ENCODE measurements around the gene ATG7. TPM values are rescaled to one million over a fixed set of nuclear protein-coding genes. Genes with fewer than 3 reads are reported as not detected.

ATG7 gene
- total RNA-seq, 1 donor from 2014 or later: 55.0 TPM

DNA sequence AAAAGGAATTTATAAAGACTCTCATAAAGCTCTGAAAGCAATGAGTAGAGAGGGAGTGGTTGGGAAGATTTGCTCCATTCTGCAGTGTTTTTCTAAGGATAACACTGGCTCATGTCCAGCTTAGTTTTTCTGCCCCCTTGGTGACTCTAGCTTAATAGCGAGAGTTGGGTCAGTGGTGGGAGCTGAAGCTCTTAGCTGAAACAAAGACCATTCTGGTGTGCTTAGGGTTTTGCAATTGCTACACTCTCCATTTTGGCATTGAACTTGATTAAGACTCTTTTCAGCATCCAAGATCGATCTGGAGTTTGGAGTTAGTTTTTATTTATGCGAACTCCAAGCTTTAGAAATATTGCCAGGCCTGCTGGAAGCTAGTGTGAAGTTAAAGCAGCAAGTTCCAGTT, 98.0 kb downstream of the ATG7 start:
- Histone ChIP-seq H3K27me3 (no peaks in the 10 kb centered on the region), H3K4me3 (no peak overlapping the region), H3K27ac (peak overlapping the region; percentile 30), H3K9me3 (no peaks in the 10 kb centered on the region), H3K36me3 (peaks cover 0 to 9% of the 10 kb centered on the region in 2 donors), H3K4me1 (peaks cover 26% of the 10 kb centered on the region)
- intact Hi-C loops (cut with DNase I): loop anchor here (10.0 kb wide), 1 partner anchor 435 kb away; no protein-coding TSS in a partner anchor
- TF ChIP-seq POLR2AphosphoS5 (IDR thresholded peaks at IDR 0.05; ENCODE audit: insufficient read depth in 1 of 2, low read depth in 1 of 2): no peak
- TF ChIP-seq POLR2A (IDR thresholded peaks at IDR 0.05): no peak
- TF ChIP-seq, protein P1, sequence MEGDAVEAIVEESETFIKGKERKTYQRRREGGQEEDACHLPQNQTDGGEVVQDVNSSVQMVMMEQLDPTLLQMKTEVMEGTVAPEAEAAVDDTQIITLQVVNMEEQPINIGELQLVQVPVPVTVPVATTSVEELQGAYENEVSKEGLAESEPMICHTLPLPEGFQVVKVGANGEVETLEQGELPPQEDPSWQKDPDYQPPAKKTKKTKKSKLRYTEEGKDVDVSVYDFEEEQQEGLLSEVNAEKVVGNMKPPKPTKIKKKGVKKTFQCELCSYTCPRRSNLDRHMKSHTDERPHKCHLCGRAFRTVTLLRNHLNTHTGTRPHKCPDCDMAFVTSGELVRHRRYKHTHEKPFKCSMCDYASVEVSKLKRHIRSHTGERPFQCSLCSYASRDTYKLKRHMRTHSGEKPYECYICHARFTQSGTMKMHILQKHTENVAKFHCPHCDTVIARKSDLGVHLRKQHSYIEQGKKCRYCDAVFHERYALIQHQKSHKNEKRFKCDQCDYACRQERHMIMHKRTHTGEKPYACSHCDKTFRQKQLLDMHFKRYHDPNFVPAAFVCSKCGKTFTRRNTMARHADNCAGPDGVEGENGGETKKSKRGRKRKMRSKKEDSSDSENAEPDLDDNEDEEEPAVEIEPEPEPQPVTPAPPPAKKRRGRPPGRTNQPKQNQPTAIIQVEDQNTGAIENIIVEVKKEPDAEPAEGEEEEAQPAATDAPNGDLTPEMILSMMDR (IDR thresholded peaks at IDR 0.05): no peak
- DNase-seq (ENCODE audit: extremely low spot score in 2 of 2): no peak

DNA sequence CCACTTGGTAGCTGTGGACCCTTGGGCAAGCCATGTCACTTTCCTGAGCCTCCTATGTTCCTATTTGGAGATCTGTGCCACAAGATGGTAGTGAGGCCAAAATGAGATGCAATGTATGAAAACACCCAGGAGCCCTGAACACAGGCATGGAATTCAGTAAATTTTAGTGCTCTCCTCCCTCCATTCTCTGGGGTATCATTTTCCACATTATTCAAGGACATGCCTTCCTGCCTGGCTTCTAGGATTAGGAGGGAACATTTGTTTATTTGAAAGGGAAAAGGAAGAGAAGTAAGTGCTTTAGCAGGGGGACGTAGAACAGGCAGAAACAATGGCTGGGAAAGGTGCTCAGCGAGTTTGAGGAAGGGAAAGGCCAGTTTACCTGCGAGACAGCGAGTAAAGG, 98.8 kb downstream of the ATG7 start:
- H3K36me3 ChIP-seq: peaks cover 0 to 4% of the 10 kb centered on the region in 2 donors
- peaks cover 26% of the 10 kb centered on the region for H3K4me1 ChIP-seq
- TF ChIP-seq POLR2A (IDR thresholded peaks at IDR 0.05) (no peak), POLR2AphosphoS5 (IDR thresholded peaks at IDR 0.05; ENCODE audit: insufficient read depth in 1 of 2, low read depth in 1 of 2) (no peak)
- TF ChIP-seq, protein P1 (IDR thresholded peaks at IDR 0.05): no peak
- H3K27ac ChIP-seq: no peak overlapping the region
- H3K27me3 ChIP-seq: no peaks in the 10 kb centered on the region
- H3K9me3 ChIP-seq: no peaks in the 10 kb centered on the region
- DNase-seq (ENCODE audit: extremely low spot score in 2 of 2): no peak
- no peak overlapping the region for H3K4me3 ChIP-seq
- intact Hi-C loops (cut with DNase I): loop anchor here (10.0 kb wide), 1 partner anchor 434 kb away; no protein-coding TSS in a partner anchor

GRCh38 chr3:11371747-11372146, 99.5 kb downstream of the ATG7 start:
- H3K9me3 ChIP-seq: no peaks in the 10 kb centered on the region
- no peaks in the 10 kb centered on the region for H3K27me3 ChIP-seq
- H3K27ac ChIP-seq: no peak overlapping the region
- peaks cover 0 to 4% of the 10 kb centered on the region in 2 donors for H3K36me3 ChIP-seq
- DNase-seq (ENCODE audit: extremely low spot score in 2 of 2): no peak
- peaks cover 20% of the 10 kb centered on the region for H3K4me1 ChIP-seq
- no peak overlapping the region for H3K4me3 ChIP-seq
- no peak for TF ChIP-seq POLR2A (IDR thresholded peaks at IDR 0.05)
- TF ChIP-seq, protein P1 (IDR thresholded peaks at IDR 0.05): no peak
- TF ChIP-seq POLR2AphosphoS5 (IDR thresholded peaks at IDR 0.05; ENCODE audit: insufficient read depth in 1 of 2, low read depth in 1 of 2): no peak
- intact Hi-C loops (cut with DNase I): loop anchor here (10.0 kb wide), 1 partner anchor 433 kb away; no protein-coding TSS in a partner anchor

- no peaks in the 10 kb centered on the region for H3K9me3 ChIP-seq
- no peaks in the 10 kb centered on the region for H3K27me3 ChIP-seq
- H3K36me3 ChIP-seq: peaks cover 0 to 4% of the 10 kb centered on the region in 2 donors
- no peak overlapping the region for H3K4me3 ChIP-seq
- no peak for TF ChIP-seq POLR2AphosphoS5 (IDR thresholded peaks at IDR 0.05; ENCODE audit: insufficient read depth in 1 of 2, low read depth in 1 of 2)
- TF ChIP-seq POLR2A (IDR thresholded peaks at IDR 0.05): no peak
- TF ChIP-seq, protein P1 (IDR thresholded peaks at IDR 0.05): no peak
- intact Hi-C loops (cut with DNase I): loop anchor here (10.0 kb wide), 1 partner anchor 432 kb away; no protein-coding TSS in a partner anchor
- no peak overlapping the region for H3K27ac ChIP-seq
- peaks cover 9% of the 10 kb centered on the region for H3K4me1 ChIP-seq
- DNase-seq (ENCODE audit: extremely low spot score in 2 of 2): no peak
Observed at GRCh38 chr3:11373235-11373634, 101.0 kb downstream of the ATG7 start.

DNA sequence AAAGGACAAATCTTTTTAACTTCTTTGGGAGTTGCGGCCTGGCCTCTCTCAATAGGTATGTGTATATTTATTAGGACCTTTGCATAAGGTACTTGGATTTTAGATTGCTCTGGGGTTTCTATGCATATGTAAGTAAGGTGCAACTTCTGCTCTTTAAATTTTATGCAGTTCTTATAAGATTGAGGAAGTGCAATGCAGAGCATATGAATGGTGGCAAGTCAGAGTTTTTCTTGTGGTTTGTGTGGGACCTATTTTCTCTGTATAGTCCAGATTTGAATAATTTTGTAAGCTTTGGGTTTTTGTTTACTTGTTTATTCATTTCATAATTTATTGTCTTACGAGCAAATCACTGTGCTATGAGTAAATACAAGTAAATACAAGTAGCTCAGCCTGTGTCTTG, 101.5 kb downstream of the ATG7 start:
- Histone ChIP-seq H3K4me3 (no peak overlapping the region), H3K36me3 (peaks cover 0 to 4% of the 10 kb centered on the region in 2 donors), H3K27ac (no peak overlapping the region), H3K9me3 (no peaks in the 10 kb centered on the region), H3K27me3 (no peaks in the 10 kb centered on the region), H3K4me1 (peaks cover 6% of the 10 kb centered on the region)
- DNase-seq (ENCODE audit: extremely low spot score in 2 of 2): no peak
- intact Hi-C loops (cut with DNase I): loop anchor here (10.0 kb wide), 1 partner anchor 431 kb away; no protein-coding TSS in a partner anchor
- no peak for TF ChIP-seq POLR2A (IDR thresholded peaks at IDR 0.05)
- TF ChIP-seq, protein P1 (IDR thresholded peaks at IDR 0.05): no peak
- TF ChIP-seq POLR2AphosphoS5 (IDR thresholded peaks at IDR 0.05; ENCODE audit: insufficient read depth in 1 of 2, low read depth in 1 of 2): no peak

Data from vagina (tissue), 2 donors.